ENCODE data around the gene PM20D1.
"Not testable (repeated sequence)": the region's sequence is repeated elsewhere in the genome, so short reads cannot be mapped to it uniquely, and the experiment has no call there.

DNA sequence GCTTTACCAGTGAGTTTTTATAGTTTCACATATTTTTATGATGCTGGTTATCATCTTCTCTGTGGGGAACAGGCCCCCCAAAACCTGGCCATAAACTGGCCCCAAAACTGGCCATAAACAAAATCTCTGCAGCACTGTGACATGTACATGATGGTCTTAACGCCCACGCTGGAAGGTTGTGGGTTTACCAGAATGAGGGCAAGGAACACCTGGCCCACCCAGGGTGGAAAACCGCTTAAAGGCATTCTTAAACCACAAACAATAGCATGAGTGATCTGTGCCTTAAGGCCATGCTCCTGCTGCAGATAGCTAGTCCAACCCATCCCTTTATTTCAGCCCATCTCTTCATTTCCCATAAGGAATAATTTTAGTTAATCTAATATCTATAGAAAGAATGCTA is 40.7 kb upstream of the PM20D1 start:
- not testable (repeated sequence) for TF ChIP-seq EP300, POLR2A, POLR2AphosphoS5 (IDR thresholded peaks at IDR 0.05)
- TF ChIP-seq, protein P1, sequence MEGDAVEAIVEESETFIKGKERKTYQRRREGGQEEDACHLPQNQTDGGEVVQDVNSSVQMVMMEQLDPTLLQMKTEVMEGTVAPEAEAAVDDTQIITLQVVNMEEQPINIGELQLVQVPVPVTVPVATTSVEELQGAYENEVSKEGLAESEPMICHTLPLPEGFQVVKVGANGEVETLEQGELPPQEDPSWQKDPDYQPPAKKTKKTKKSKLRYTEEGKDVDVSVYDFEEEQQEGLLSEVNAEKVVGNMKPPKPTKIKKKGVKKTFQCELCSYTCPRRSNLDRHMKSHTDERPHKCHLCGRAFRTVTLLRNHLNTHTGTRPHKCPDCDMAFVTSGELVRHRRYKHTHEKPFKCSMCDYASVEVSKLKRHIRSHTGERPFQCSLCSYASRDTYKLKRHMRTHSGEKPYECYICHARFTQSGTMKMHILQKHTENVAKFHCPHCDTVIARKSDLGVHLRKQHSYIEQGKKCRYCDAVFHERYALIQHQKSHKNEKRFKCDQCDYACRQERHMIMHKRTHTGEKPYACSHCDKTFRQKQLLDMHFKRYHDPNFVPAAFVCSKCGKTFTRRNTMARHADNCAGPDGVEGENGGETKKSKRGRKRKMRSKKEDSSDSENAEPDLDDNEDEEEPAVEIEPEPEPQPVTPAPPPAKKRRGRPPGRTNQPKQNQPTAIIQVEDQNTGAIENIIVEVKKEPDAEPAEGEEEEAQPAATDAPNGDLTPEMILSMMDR (IDR thresholded peaks at IDR 0.05), result not testable (repeated sequence)
